ENCODE results near the gene CDK11A. TPM values are rescaled to one million over a fixed set of nuclear protein-coding genes. Genes with fewer than 3 reads are reported as not detected.
"Not testable (repeated sequence)": the region's sequence is repeated elsewhere in the genome, so short reads cannot be mapped to it uniquely, and the experiment has no call there.

The CDK11A gene
- 10 to 100 TPM; 44.3 to 50.5 TPM for total RNA-seq

DNA sequence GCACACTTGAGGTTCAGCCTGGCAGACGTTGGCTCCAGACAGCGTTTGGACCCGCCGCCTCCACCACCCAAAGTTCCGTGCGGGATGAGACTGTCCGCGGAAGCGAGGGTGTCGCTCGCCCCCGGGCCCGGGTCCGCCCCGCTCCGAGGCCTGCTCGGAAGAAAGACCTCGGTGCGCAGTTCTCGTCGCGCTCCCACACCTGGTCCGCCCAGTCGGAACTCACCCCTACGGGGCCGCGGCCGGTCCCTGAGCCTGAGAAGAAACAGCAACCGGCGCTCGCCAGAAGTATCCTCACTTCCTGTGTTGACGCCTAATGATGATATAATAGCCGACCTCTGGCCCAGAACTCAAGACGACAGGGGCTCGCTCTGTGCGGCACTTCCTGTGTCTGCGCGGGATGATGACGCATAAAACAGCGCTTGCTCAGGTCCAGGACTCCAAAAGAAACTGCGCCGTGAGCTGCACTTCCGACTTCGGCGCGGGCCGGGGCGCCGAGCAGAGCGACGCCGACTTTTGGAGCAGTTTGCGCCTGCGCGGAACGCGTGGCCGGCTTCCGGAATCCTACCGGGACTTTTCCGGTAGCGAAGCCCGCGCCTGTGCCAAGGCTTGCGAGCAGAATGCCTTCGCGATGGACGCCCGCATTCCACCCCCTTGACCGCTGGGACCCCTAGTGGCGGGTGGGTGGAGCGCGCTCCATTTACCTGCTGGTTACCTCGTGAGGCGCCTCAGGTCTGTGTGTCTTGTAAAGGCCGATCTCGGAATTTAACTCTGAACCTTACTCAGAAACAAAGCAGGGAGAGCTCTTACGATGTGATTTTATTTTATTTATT is at the start of gene CDK11A:
TSS of gene CDK11A (minus strand) at position 323 of the 830 bp plus-strand sequence. CDS start 1,539 bp downstream, outside the sequence.
- peaks cover 16% of the 10 kb centered on the region for H3K36me3 Mint-ChIP-seq (ENCODE audit: low read depth)
- CTCF ChIA-PET, result not testable (repeated sequence)

DNA sequence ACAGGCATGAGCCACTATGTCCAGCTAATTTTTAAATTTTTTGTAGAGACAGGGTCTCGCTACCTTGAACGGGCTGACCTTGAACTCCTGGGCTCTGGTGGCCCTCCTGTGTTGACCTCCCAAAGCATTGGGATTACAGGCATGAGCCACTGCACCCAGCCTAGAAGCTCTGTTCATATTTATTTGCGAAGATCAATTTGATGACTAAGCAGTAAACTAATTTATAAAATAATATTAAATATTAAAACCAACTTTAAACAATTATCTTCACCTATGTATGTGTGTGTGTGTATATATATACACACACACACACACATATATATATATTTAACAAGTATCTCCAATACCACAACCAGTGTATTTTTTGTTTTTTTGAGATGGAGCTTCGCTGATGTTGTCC is 49.7 kb upstream of the CDK11A start:
- peaks cover 33% of the 10 kb centered on the region for H3K36me3 Mint-ChIP-seq (ENCODE audit: low read depth)
- intact Hi-C loops (cut with DNase I, micrococcal nuclease), result no loop called here
- H3K4me1 Mint-ChIP-seq, result peaks cover 25% of the 10 kb centered on the region
- peaks cover 5% of the 10 kb centered on the region for H3K9me3 Mint-ChIP-seq (ENCODE audit: low read depth)
- ChIA-PET POLR2A (interaction anchor here (0.6 kb wide), 1 partner anchor 12 kb away, joined by 3 read pairs; no protein-coding TSS in a partner anchor), CTCF (no interaction called here)
- ATAC-seq, result no peak
- no peak overlapping the region for H3K4me3 Mint-ChIP-seq
- no peak overlapping the region for H3K27ac Mint-ChIP-seq
- DNase-seq, result no peak
- no peaks in the 10 kb centered on the region for H3K27me3 Mint-ChIP-seq

More for the DNA sequence above, at the start of gene CDK11A:
- H3K4me1 Mint-ChIP-seq, result peaks cover 13% of the 10 kb centered on the region
- POLR2A ChIA-PET; H3K27me3 Mint-ChIP-seq; H3K9me3 Mint-ChIP-seq (ENCODE audit: low read depth): not testable (repeated sequence)
- peak within 1 kb of the TSS; percentile 90 for H3K27ac Mint-ChIP-seq
- peak within 1 kb of the TSS; percentile 81 for H3K4me3 Mint-ChIP-seq
- ATAC-seq (peak; percentile 98), DNase-seq (peak; percentile 98)
- intact Hi-C loops (cut with DNase I, micrococcal nuclease), result loop anchor here in 1 of 2 experiments (1.0 to 5.0 kb wide), 4 partner anchors 150 to 325 kb away; partner anchors contain the start of genes CCNL2, GNB1 and SSU72

GRCh38 chr1:1771096-1771495 is 46.9 kb upstream of the CDK11A start:
- DNase-seq (no peak), ATAC-seq (no peak)
- H3K4me1 Mint-ChIP-seq, result peaks cover 14% of the 10 kb centered on the region
- intact Hi-C loops (cut with DNase I, micrococcal nuclease), result no loop called here
- peaks cover 5% of the 10 kb centered on the region for H3K9me3 Mint-ChIP-seq (ENCODE audit: low read depth)
- no peaks in the 10 kb centered on the region for H3K27me3 Mint-ChIP-seq
- H3K4me3 Mint-ChIP-seq, result no peak overlapping the region
- peaks cover 42% of the 10 kb centered on the region for H3K36me3 Mint-ChIP-seq (ENCODE audit: low read depth)
- H3K27ac Mint-ChIP-seq, result no peak overlapping the region
- CTCF ChIA-PET, result no interaction called here
- POLR2A ChIA-PET, result no interaction called here

DNA sequence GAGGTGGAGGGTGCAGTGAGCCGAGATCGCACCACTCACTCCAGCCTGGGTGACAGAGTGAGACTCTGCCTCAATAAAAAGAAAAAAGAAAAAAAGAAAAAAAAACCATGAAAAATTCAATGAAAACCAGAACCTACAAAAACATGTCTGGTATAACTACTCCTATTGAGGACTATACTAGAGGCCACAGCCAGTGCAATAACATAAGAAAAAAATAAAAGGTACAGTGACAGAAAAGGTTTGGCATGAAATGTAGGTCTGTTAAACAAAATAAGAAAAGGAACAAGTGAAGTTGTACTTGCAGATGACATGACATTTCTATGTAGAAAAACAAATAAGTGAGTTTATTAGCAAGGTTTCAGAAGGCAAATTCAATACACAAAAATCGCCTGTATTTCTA is 45.9 kb upstream of the CDK11A start:
- ATAC-seq, result no peak
- Mint-ChIP-seq H3K27ac (no peak overlapping the region), H3K36me3 (ENCODE audit: low read depth) (peaks cover 39% of the 10 kb centered on the region)

DNA sequence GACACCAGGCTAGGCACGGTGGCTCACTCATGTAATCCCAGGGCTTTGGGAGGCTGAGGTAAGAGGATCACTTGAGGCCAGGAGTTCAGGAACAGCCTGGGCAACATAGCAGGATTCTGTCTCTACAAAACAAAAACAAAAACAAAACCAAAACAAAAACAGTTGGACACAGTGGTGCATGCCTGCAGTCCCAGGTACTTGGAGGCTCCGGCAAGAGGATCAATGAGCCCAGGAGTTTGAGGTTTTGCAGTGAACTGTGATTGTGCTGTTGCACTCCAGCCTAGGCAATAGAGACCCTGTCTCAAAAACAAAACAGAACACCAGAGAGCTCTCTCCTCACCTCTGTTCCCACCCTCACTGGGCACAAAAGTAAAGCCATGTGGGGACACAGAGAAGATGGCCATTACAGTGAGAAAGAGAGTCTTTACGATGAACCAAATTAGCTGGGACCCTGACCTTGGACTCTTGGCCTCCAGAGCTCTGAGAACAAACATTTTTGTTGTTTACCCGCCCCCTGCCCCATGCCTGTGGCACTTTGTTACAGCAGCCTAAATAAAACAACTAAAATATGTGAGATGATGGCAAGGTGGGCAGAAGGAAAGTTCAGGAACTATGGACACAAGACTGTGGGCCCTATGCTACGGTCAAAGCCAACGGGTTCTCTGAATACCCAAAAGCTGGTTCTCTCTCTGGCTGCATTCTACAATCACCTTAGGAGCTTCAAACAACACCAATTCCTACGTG is 44.3 kb upstream of the CDK11A start:
- no peak overlapping the region for H3K4me3 Mint-ChIP-seq
- ChIA-PET POLR2A (no interaction called here), CTCF (no interaction called here)
- no peaks in the 10 kb centered on the region for H3K27me3 Mint-ChIP-seq
- ATAC-seq, result no peak
- no peaks in the 10 kb centered on the region for H3K4me1 Mint-ChIP-seq
- intact Hi-C loops (cut with DNase I, micrococcal nuclease), result no loop called here
- H3K9me3 Mint-ChIP-seq (ENCODE audit: low read depth), result peaks cover 5% of the 10 kb centered on the region
- H3K36me3 Mint-ChIP-seq (ENCODE audit: low read depth), result peaks cover 39% of the 10 kb centered on the region
- H3K27ac Mint-ChIP-seq, result no peak overlapping the region
- no peak for DNase-seq

More for the DNA sequence above, 45.9 kb upstream of the CDK11A start:
- intact Hi-C loops (cut with DNase I, micrococcal nuclease), result no loop called here
- Mint-ChIP-seq H3K27me3 (no peaks in the 10 kb centered on the region), H3K4me1 (peaks cover 4% of the 10 kb centered on the region), H3K4me3 (no peak overlapping the region), H3K9me3 (ENCODE audit: low read depth) (peaks cover 5% of the 10 kb centered on the region)
- CTCF ChIA-PET, result no interaction called here
- DNase-seq, result no peak
- POLR2A ChIA-PET, result no interaction called here

DNA sequence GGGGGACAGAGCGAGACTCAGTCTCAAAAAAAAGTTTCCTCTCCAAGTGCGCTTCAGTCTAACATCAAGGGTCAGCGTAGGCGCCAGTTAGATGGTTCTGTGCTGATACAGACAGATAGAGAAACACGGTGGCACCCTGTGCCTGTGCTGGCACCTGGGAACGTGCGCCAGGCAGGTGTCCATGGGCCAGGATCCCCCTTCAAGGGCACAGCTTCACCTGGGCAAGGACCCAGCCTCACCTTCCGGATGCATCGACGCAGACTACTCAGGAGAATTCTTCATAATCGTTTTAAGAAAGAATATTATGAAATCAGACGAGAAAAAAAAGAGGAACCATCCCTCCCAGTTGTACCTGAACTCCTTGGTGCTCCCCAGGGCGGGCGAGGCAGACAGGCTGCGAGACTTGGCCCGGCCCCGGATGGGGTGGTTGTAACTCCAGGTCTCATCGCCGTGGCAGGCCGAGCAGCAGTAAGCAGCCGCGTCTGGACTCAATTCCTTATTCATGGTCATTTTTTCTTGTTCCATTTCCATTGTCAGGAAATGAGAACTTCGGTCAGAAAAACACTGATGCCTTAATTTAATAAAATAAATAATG is 40.8 kb upstream of the CDK11A start:
- peaks cover 27% of the 10 kb centered on the region for H3K36me3 Mint-ChIP-seq (ENCODE audit: low read depth)
- ChIA-PET CTCF (no interaction called here), POLR2A (no interaction called here)
- H3K27me3 Mint-ChIP-seq, result no peaks in the 10 kb centered on the region
- intact Hi-C loops (cut with DNase I, micrococcal nuclease), result no loop called here
- no peak overlapping the region for H3K27ac Mint-ChIP-seq
- no peak for DNase-seq
- H3K9me3 Mint-ChIP-seq (ENCODE audit: low read depth), result no peaks in the 10 kb centered on the region
- no peak overlapping the region for H3K4me3 Mint-ChIP-seq
- H3K4me1 Mint-ChIP-seq, result no peaks in the 10 kb centered on the region
- no peak for ATAC-seq

- Mint-ChIP-seq H3K4me1 (no peaks in the 10 kb centered on the region), H3K36me3 (ENCODE audit: low read depth) (peaks cover 27% of the 10 kb centered on the region), H3K27ac (no peak overlapping the region), H3K4me3 (no peak overlapping the region), H3K27me3 (no peaks in the 10 kb centered on the region), H3K9me3 (ENCODE audit: low read depth) (no peaks in the 10 kb centered on the region)
- CTCF ChIA-PET, result no interaction called here
- intact Hi-C loops (cut with DNase I, micrococcal nuclease), result no loop called here
- ATAC-seq, result no peak
- peak; percentile 29 for DNase-seq
- POLR2A ChIA-PET, result no interaction called here
Observed at GRCh38 chr1:1763657-1764621, 39.8 kb upstream of the CDK11A start.

DNA sequence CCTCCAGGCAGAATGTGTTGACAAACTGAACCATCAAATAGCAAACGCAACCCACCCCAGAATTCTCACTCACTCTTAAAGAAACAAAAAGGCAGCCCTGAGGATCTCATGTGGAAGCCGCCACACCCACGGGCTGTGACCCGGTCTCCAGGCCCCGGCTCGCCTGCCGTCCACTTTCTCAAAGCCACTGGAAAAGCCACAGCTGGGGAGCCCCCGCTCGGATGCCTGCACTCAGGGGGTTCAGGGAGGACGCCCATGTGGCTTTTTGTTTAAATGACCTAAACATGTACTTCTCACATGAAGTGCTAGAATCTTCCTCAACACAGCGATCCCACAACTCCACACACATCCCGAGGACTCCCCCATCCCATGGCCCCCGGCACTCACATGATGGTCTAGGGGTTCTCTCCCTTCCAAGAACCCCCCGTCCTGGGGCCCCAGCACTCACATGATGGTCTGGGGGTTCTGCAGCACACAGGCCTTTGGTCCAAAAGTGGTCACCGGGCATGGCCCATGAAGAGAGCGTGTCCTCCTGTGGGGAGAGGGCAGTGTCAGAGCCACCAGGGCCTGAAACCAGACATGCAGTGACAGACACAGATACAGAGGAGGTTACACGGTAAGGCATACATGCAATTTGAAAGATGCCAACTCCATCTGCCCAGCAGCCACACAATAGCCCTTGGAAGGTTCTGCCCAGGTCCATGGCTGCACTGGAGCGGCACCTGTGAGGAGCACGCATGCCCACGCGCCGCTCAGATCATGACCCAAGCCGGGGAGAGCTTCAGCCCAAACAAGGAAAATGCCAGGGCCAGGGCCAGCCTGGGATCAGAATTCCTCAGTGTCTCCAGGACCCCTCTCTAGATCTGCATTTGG is 37.6 kb upstream of the CDK11A start:
- POLR2A ChIA-PET, result interaction anchor here (0.7 kb wide), 1 partner anchor 12 kb away, joined by 3 read pairs; no protein-coding TSS in a partner anchor
- H3K36me3 Mint-ChIP-seq (ENCODE audit: low read depth), result peaks cover 26% of the 10 kb centered on the region
- intact Hi-C loops (cut with DNase I, micrococcal nuclease), result no loop called here

GRCh38 chr1:1760715-1761114 is 36.6 kb upstream of the CDK11A start:
- Mint-ChIP-seq H3K36me3 (ENCODE audit: low read depth) (peaks cover 25% of the 10 kb centered on the region), H3K4me1 (no peaks in the 10 kb centered on the region), H3K4me3 (no peak overlapping the region), H3K9me3 (ENCODE audit: low read depth) (no peaks in the 10 kb centered on the region), H3K27ac (no peak overlapping the region), H3K27me3 (no peaks in the 10 kb centered on the region)
- ChIA-PET CTCF (interaction anchor here (0.6 kb wide), 1 partner anchor 315 kb away, joined by 4 read pairs; no protein-coding TSS in a partner anchor), POLR2A (no interaction called here)
- ATAC-seq (no peak), DNase-seq (no peak)
- intact Hi-C loops (cut with DNase I, micrococcal nuclease), result no loop called here

More for the DNA sequence above, 37.6 kb upstream of the CDK11A start:
- ATAC-seq, result no peak
- no peaks in the 10 kb centered on the region for H3K4me1 Mint-ChIP-seq
- H3K27me3 Mint-ChIP-seq, result no peaks in the 10 kb centered on the region
- H3K9me3 Mint-ChIP-seq (ENCODE audit: low read depth), result no peaks in the 10 kb centered on the region
- CTCF ChIA-PET, result no interaction called here
- H3K4me3 Mint-ChIP-seq, result no peak overlapping the region
- no peak for DNase-seq
- no peak overlapping the region for H3K27ac Mint-ChIP-seq

DNA sequence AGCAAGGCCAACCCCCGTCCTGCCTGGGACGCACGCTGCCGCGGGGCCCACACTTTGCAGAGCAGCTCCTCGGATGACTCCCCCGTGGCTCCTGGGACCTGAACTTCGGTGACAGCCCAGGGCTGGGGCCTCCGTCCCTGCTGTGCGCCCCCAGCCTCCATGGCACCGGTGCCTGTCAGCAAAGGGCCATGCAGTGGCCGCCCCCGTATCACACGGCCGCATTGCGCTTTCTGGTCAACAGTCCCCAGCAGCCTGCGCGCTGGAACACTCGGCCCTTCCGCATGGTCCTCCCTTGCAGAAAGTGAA is 36.1 kb upstream of the CDK11A start:
- no peak for ATAC-seq

More for the DNA sequence above, 36.1 kb upstream of the CDK11A start:
- peaks cover 26% of the 10 kb centered on the region for H3K36me3 Mint-ChIP-seq (ENCODE audit: low read depth)
- no peak overlapping the region for H3K4me3 Mint-ChIP-seq
- no peaks in the 10 kb centered on the region for H3K9me3 Mint-ChIP-seq (ENCODE audit: low read depth)
- ChIA-PET CTCF (interaction anchor here (0.6 kb wide), 1 partner anchor 316 kb away, joined by 4 read pairs; no protein-coding TSS in a partner anchor), POLR2A (no interaction called here)
- H3K4me1 Mint-ChIP-seq, result no peaks in the 10 kb centered on the region
- no peak overlapping the region for H3K27ac Mint-ChIP-seq
- no peak for DNase-seq
- intact Hi-C loops (cut with DNase I, micrococcal nuclease), result no loop called here
- no peaks in the 10 kb centered on the region for H3K27me3 Mint-ChIP-seq
